Activated T-helper 2 cell treated with anti-CD3 and anti-CD28 coated beads, Interferon-gamma antibody, Interleukin-2, Interleukin-4, amounts not matched to agents 10 μg/mL and 5 μg/mL and 100 μg/mL, durations not matched to agents 14 hours and 24 hours and 36 hours (primary cell): ENCODE measurements around the gene ZNF575. TPM values are rescaled to one million over a fixed set of nuclear protein-coding genes. Genes with fewer than 3 reads are reported as not detected.
A peak's percentile ranks its signal among the peaks of the same experiment; 100 is the strongest.
"Not testable (repeated sequence)": the region's sequence is repeated elsewhere in the genome, so short reads cannot be mapped to it uniquely, and the experiment has no call there.

Source experiments
- DNase-seq: peaks from one replicate; pipeline ENCODE4 v3.0.0; 2021; ENCODE audit warnings: low spot score
- H3K27ac Mint-ChIP-seq: one replicate; pipeline ENCODE4 v1.8.0; 2021; ENCODE audit warnings: mixed read lengths
- H3K27me3 Mint-ChIP-seq: one replicate; pipeline ENCODE4 v1.8.0; 2021; ENCODE audit warnings: low read depth, mixed read lengths
- H3K36me3 Mint-ChIP-seq: one replicate; pipeline ENCODE4 v1.8.0; 2021; ENCODE audit warnings: low read depth, mixed read lengths
- H3K4me1 Mint-ChIP-seq: one replicate; pipeline ENCODE4 v1.8.0; 2021; ENCODE audit warnings: low read depth, mixed read lengths
- H3K4me3 Mint-ChIP-seq: one replicate; pipeline ENCODE4 v1.8.0; 2021; ENCODE audit warnings: low read depth, mild to moderate bottlenecking, moderate library complexity, mixed read lengths
- H3K9me3 Mint-ChIP-seq: one replicate; pipeline ENCODE4 v1.8.0; 2021; ENCODE audit warnings: mixed read lengths
- intact Hi-C: fragments of 100-400 bp; cut with micrococcal nuclease; formaldehyde crosslinking; loops from one replicate; pipeline ENCODE4 v1.15.1; 2023
- total RNA-seq: library from RNA; stranded (reverse); gene quantifications from 2 replicates; pipeline ENCODE4 v1.2.3, GENCODE V29; 2022

Gene ZNF575
- total RNA-seq, 1 donor from 2014 or later, result 2.1 TPM

- DNase-seq, result no peak
- Mint-ChIP-seq H3K27ac (no peak overlapping the region), H3K4me1 (peaks cover 20% of the 10 kb centered on the region), H3K4me3 (no peak overlapping the region), H3K9me3 (no peaks in the 10 kb centered on the region), H3K36me3 (peaks cover 35% of the 10 kb centered on the region), H3K27me3 (no peaks in the 10 kb centered on the region)
- intact Hi-C loops, result loop anchor here (5.0 kb wide), 1 partner anchor 55 kb away; no protein-coding TSS in a partner anchor
Measured at GRCh38 chr19:43501661-43502418, 31.1 kb upstream of the ZNF575 start.

GRCh38 chr19:43502419-43502976 is 30.5 kb upstream of the ZNF575 start:
- Mint-ChIP-seq H3K4me1 (peaks cover 20% of the 10 kb centered on the region), H3K4me3 (no peak overlapping the region), H3K36me3 (peaks cover 32% of the 10 kb centered on the region), H3K27me3 (no peaks in the 10 kb centered on the region), H3K9me3 (no peaks in the 10 kb centered on the region), H3K27ac (no peak overlapping the region)
- intact Hi-C loops, result loop anchor here (5.0 kb wide), 1 partner anchor 55 kb away; no protein-coding TSS in a partner anchor
- DNase-seq, result no peak

- peak; percentile 96 for DNase-seq
- H3K27me3 Mint-ChIP-seq, result no peaks in the 10 kb centered on the region
- peaks cover 20% of the 10 kb centered on the region for H3K4me1 Mint-ChIP-seq
- peak overlapping the region; percentile 93 for H3K27ac Mint-ChIP-seq
- no peaks in the 10 kb centered on the region for H3K9me3 Mint-ChIP-seq
- peak overlapping the region; percentile 87 for H3K4me3 Mint-ChIP-seq
- peaks cover 35% of the 10 kb centered on the region for H3K36me3 Mint-ChIP-seq
- intact Hi-C loops, result loop anchor here (1.0 to 5.0 kb wide), 4 partner anchors 28 to 93 kb away; partner anchors contain the start of genes IRGQ and ZNF576
Measured at GRCh38 chr19:43503501-43504425, 29.2 kb upstream of the ZNF575 start.

- no peaks in the 10 kb centered on the region for H3K27me3 Mint-ChIP-seq
- H3K9me3 Mint-ChIP-seq, result no peaks in the 10 kb centered on the region
- no peak for DNase-seq
- peaks cover 20% of the 10 kb centered on the region for H3K4me1 Mint-ChIP-seq
- intact Hi-C loops, result loop anchor here (1.0 to 5.0 kb wide), 4 partner anchors 29 to 92 kb away; partner anchors contain the start of genes IRGQ and ZNF576
- H3K27ac Mint-ChIP-seq, result peak within 1 kb of the TSS; percentile 93
- H3K36me3 Mint-ChIP-seq, result peaks cover 32% of the 10 kb centered on the region
- peak within 1 kb of the TSS; percentile 87 for H3K4me3 Mint-ChIP-seq
Measured at GRCh38 chr19:43504426-43505185, 28.4 kb upstream of the ZNF575 start, which contains the start of gene PHLDB3. TSS of gene PHLDB3 (minus strand) at chr19:43504746. CDS start at chr19:43504118, 628 bp downstream.

- H3K36me3 Mint-ChIP-seq, result peaks cover 37% of the 10 kb centered on the region
- intact Hi-C loops, result no loop called here
- H3K27me3 Mint-ChIP-seq, result no peaks in the 10 kb centered on the region
- H3K27ac Mint-ChIP-seq, result peak overlapping the region; percentile 52
- no peaks in the 10 kb centered on the region for H3K9me3 Mint-ChIP-seq
- peak overlapping the region; percentile 48 for H3K4me3 Mint-ChIP-seq
- peaks cover 20% of the 10 kb centered on the region for H3K4me1 Mint-ChIP-seq
- DNase-seq, result no peak
Measured at GRCh38 chr19:43505186-43505456, 27.9 kb upstream of the ZNF575 start.

- H3K9me3 Mint-ChIP-seq, result no peaks in the 10 kb centered on the region
- peak overlapping the region; percentile 42 for H3K4me3 Mint-ChIP-seq
- no peaks in the 10 kb centered on the region for H3K27me3 Mint-ChIP-seq
- peaks cover 40% of the 10 kb centered on the region for H3K36me3 Mint-ChIP-seq
- H3K4me1 Mint-ChIP-seq, result peaks cover 19% of the 10 kb centered on the region
- intact Hi-C loops, result no loop called here
- no peak for DNase-seq
- H3K27ac Mint-ChIP-seq, result peak overlapping the region; percentile 76
Measured at GRCh38 chr19:43505941-43506340, 27.0 kb upstream of the ZNF575 start.

GRCh38 chr19:43506629-43507028 is 26.4 kb upstream of the ZNF575 start:
- peaks cover 44% of the 10 kb centered on the region for H3K36me3 Mint-ChIP-seq
- no peaks in the 10 kb centered on the region for H3K27me3 Mint-ChIP-seq
- no peaks in the 10 kb centered on the region for H3K9me3 Mint-ChIP-seq
- DNase-seq, result no peak
- H3K27ac Mint-ChIP-seq, result no peak overlapping the region
- H3K4me1 Mint-ChIP-seq, result peaks cover 19% of the 10 kb centered on the region
- intact Hi-C loops, result no loop called here
- no peak overlapping the region for H3K4me3 Mint-ChIP-seq

GRCh38 chr19:43507880-43508279 is 25.1 kb upstream of the ZNF575 start:
- DNase-seq, result no peak
- no peaks in the 10 kb centered on the region for H3K27me3 Mint-ChIP-seq
- no peak overlapping the region for H3K4me3 Mint-ChIP-seq
- intact Hi-C loops, result no loop called here
- no peak overlapping the region for H3K27ac Mint-ChIP-seq
- H3K9me3 Mint-ChIP-seq, result no peaks in the 10 kb centered on the region
- peaks cover 17% of the 10 kb centered on the region for H3K4me1 Mint-ChIP-seq
- peaks cover 51% of the 10 kb centered on the region for H3K36me3 Mint-ChIP-seq

GRCh38 chr19:43510713-43511112 is 22.3 kb upstream of the ZNF575 start:
- Mint-ChIP-seq H3K36me3 (peaks cover 56% of the 10 kb centered on the region), H3K4me1 (peaks cover 5% of the 10 kb centered on the region), H3K4me3 (no peak overlapping the region), H3K27ac (no peak overlapping the region), H3K9me3 (no peaks in the 10 kb centered on the region), H3K27me3 (no peaks in the 10 kb centered on the region)
- intact Hi-C loops, result no loop called here
- no peak for DNase-seq

- intact Hi-C loops, result no loop called here
- Mint-ChIP-seq H3K27ac (no peak overlapping the region), H3K9me3 (no peaks in the 10 kb centered on the region), H3K4me1 (no peaks in the 10 kb centered on the region), H3K36me3 (peaks cover 53% of the 10 kb centered on the region), H3K27me3 (no peaks in the 10 kb centered on the region), H3K4me3 (no peak overlapping the region)
- DNase-seq, result no peak
Measured at GRCh38 chr19:43511324-43511723, 21.7 kb upstream of the ZNF575 start.

GRCh38 chr19:43512399-43512798 is 20.6 kb upstream of the ZNF575 start:
- H3K27ac Mint-ChIP-seq, H3K4me1 Mint-ChIP-seq, H3K9me3 Mint-ChIP-seq, H3K4me3 Mint-ChIP-seq, DNase-seq, H3K27me3 Mint-ChIP-seq, intact Hi-C loops: not testable (repeated sequence)
- H3K36me3 Mint-ChIP-seq, result peaks cover 52% of the 10 kb centered on the region

- no peak for DNase-seq
- peaks cover 7% of the 10 kb centered on the region for H3K4me1 Mint-ChIP-seq
- no peak overlapping the region for H3K4me3 Mint-ChIP-seq
- intact Hi-C loops, result loop anchor here (2.0 kb wide), 1 partner anchor 85 kb away; no protein-coding TSS in a partner anchor
- no peaks in the 10 kb centered on the region for H3K27me3 Mint-ChIP-seq
- H3K27ac Mint-ChIP-seq, result no peak overlapping the region
- H3K9me3 Mint-ChIP-seq, result no peaks in the 10 kb centered on the region
- peaks cover 24% of the 10 kb centered on the region for H3K36me3 Mint-ChIP-seq
Measured at GRCh38 chr19:43518051-43518450, 14.9 kb upstream of the ZNF575 start.
